Activated CD8-positive, alpha-beta memory T cell treated with anti-CD3 and anti-CD28 coated beads, Interleukin-2, amount 50 U/mL, for 4 hours (primary cell): ENCODE results near the gene AGK.

Experiments used
- DNase-seq: peaks from one replicate; pipeline ENCODE4 v3.0.0-alpha.2; 2020

AGK gene

DNA sequence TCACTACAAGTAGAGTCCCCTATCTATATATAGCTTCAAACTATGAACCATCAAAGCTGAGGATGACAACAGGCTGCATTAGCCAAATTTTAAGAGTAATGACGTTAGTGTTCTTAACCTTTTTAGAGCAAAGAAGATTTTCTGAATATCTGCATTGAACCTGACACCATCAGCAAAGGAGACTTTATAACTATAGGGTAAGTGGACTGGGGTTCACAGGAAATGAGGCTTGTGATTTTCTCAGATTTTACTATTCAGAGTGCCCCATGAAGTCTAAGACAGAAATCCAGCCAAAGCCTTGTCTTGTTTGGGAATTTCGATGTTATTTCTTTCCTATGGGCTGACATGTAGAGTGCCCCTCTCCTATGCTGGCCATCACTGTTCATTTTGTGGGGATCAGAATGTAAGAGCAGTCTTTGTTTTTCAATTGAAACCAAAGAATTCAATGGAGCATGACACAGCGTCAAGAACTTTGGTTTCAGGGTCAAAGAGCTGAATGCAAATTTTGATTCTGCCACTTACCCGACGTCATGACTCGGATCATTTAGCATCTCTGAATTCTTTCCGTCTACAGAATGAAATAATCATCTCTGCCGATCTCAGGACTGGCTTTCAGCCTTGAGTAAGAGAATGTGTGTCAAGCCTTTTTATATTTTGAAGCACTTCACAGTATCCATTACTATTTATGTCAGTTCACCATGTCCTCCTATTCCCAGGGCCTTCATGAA lies 98.1 kb downstream of the AGK start:
- no peak for DNase-seq

DNA sequence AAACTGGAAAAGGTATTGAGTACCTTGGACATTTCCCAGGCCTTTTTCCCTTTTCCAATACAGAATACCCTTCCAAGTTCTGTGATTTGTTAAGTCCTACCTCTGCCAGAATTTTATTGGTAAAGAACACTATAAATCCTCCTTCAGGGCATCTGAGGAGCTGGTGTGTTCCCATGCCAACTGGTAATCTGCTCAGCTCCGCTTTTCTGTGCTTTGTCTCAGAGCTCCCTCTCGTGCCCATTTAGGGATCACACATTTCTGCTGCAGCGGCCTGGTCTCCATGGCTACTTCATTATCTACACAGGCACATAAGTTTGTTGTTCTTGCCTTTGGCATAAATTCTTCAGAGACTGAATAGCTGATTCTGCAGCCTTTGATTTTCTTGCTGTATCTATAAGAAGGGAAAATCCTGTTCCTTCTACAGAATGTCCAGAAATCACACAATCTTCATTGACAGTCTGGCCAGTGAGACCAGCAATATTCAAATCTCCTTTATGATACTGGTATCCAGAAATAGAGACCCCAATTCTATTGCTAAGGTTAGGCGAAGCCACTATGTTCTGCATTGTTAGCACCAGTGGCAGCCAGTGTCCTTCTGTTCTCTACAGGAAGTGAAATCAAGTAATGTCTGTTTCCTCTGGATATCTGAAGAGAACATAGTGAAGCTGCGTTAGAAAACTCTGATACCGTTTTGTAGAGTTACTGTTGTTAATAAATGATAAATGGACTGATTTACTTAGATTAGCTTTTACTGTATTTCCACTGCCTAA lies 98.8 kb downstream of the AGK start:
- no peak for DNase-seq

DNA sequence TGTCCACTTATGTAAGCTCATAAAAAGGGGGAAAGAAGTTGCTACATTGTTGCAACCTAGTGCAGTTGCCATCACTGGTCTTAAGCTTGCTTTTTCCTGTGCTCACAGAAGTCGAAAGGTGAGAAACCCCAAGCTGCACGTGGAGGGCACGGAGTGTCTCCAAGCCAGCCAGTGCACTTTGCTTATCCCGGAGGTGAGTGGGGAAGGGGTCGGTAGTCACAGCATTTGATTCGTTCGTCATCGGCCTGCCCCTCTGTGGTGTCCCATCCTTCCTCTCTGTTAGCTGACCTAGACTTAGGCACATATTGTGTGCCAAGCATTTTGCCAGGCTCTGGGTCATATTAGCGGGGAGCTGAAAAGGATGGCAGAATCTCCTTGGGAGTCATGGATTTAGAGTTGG lies 100.2 kb downstream of the AGK start:
- DNase-seq, result no peak

DNA sequence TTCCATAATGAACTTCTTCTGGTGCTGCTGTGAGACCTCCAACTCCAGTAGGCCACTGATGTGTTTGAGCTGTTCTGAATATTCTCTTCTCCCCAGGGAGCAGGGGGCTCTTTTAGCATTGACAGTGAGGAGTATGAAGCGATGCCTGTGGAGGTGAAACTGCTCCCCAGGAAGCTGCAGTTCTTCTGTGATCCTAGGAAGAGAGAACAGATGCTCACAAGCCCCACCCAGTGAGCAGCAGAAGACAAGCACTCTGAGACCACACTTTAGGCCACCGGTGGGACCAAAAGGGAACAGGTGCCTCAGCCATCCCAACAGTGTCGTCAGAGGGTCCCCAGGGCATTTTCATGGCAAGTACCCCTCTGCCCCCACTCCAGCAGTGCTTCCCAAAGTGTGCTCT lies 101.5 kb downstream of the AGK start:
- no peak for DNase-seq

DNA sequence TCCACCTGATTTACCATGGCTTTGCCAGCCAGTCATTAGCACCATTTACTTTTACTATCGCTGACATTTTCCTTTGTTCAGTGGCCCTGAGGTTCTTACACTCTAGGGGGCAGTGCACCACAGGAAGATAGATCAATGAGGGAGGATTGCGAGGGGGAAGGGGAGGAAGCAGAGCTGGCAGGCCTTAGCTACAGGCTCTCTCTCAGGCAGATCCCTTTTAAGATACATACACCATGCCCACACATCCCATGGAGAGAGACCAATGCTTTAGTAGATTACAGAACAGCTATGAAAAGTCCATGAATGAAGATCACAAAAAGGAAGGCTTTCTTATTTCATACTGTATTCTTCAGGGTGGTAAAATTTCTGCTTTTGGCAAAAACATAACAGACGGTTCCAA lies 103.3 kb downstream of the AGK start:
- DNase-seq, result peak; percentile 56

DNA sequence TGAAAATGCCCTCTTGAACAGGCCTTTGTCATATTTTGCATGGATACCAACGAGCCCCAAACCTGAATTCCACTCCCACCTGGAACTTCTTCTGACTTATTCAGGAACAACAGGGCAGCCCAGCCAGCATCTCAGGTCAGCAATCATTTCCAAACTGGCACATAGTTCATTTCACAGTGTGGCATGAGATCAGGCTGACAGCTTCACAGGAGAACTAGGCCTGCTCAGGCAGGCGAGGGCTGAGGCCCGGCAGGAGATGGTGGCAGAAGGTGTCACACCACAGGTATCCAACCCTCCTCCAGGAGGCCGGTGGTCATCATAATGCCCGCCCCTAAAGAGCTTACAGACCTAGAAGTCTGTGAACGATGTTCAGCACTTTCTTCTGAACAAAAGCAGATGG lies 108.3 kb downstream of the AGK start:
- DNase-seq, result no peak

DNA sequence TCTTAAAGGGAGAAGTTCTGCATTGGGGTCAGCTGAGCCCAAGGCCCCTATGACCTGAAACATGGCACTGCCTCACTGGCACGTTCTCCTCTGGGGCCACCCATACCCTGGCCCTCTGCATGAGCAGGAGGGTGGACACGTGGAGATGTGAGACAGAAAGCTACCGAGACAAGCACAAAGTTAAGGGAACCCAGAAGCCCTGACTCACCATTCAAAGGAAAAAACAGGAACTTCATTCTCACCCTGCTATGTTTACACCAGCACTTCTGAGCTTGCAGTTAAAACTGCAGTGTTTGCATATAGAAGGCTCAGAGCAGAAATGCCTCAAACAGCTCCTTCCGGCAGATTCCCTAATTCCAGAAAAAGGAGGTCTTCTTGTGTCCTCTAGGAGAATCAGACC lies 109.0 kb downstream of the AGK start:
- DNase-seq, result no peak

DNA sequence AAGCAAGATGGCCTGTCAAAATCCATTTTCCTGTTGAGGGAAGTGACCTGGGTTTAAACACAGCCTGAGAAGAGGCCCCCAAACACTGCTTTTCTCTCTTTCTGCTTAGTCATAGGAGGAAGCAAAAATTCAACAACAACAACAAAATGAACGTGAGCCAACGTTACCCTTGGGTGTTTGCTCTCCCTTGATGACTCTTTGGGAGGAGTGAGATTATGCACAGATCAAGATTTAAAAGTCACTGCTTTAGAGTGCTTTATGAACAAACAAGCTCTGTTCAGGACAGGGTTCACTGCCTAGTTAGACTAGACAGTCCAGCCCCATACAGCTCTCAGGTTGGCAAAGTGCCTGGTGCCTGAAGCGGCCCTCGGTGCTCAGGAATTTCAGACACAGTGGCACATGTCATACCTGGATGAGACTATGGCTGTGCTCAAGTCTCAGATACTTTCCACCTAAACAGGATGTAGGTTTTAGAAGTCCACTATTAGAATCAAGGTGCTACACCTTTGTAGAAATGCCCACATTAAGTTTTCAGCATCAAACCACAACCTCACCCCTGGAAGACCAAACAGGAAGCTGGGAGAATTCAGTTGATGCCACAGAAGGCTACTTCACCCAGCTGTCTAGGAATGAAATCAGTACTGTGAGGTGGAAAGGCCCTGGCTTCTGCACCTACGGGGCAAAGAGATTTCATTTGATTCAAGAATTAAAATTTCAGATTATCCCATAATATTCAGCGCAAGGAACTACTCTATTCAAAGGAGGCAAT lies 112.1 kb downstream of the AGK start:
- no peak for DNase-seq

DNA sequence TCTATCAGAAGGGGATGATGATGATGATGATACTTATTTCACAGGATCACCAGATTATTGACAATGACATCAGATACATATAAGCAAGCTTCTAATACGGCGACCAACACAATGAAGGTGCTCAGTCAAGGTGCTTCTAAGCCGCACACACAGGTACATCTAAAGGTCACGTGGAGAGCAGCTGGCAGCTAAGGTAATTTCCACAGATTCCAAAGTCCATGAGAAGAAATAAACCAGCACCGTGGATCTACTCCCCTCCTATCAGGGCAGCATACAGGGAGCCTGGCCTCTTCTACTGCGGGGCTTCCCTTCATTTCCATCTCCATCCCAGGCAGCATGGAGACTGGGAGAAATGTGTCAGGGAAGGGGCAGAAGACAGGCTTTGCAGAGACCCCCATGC lies 113.2 kb downstream of the AGK start:
- DNase-seq, result no peak

DNA sequence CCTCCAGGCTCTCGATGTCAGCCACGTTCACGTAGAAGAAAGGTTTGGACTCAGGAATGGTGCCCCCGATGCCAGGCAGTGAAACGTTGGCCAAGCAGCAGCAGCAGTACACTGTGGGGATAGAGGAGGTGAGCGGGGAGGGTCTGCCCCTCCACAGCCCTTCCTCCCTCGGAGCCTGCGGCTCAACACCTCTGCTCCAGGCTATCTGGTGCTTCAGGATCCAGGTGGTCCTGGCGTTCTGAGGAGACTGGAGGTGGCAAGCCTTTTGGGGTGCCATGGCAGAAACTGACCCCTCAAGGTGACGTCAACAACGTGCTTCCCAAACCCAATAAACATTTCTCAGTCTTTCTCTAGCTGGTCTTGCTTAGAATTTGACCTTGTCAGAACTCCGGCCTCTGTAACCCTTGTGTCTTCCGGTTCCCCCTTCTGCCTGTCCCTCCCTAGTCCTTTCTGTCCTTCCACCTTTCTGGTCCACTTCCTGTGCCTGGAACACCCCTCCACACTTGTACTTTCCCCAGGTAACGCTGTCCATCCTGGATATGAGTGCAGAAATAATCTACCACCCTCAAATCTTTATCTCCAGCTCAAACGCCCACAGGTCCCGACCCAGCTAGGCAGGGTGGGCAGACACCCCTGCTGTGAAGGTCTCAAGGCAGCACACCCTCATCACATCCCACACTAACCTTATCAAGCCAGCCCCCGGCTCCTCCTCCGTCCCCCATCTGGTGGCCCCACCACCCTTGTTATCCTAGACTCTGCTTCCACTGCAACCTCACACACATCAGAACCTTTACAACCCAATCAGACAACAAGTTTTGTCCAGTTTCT lies 114.2 kb downstream of the AGK start:
- DNase-seq, result no peak

DNA sequence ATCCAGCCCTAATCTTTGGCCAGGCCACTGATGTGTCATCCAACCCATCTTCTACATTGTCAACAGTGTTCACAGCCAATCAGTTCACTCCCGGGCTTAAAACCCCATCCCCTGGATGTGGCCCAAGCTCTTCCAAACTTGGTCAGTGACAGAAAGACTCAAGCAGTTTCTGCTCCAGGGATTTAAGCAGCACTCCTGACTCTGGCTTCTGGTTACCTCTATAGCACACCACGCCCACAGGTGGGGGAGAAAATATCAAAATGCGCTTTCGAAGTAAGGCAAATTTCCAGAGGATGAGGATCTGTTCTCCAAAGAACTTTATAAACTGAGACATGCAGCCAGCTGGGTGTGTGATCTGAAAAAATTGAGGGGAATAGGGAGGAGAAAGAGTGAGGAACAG lies 114.9 kb downstream of the AGK start:
- no peak for DNase-seq

DNA sequence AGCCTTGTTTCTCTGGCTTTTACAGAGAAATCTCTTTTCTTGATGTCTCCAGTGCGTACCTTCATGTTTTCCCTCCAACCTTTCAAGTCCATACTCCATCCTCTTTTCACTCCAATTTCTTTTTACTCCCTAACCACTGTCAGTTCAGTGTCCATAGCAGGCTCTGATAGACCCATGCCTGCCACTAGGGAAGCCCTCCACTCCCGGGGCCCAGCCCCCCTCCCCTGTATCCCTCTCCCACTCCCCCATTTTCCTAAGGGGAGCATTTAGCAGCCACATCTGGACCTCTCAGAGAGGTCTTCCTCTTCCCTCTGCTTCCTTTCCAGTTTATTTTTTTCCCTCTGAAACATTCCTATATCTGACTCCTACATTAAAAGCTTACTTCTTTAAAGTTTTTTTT lies 117.6 kb downstream of the AGK start:
- DNase-seq, result no peak

DNA sequence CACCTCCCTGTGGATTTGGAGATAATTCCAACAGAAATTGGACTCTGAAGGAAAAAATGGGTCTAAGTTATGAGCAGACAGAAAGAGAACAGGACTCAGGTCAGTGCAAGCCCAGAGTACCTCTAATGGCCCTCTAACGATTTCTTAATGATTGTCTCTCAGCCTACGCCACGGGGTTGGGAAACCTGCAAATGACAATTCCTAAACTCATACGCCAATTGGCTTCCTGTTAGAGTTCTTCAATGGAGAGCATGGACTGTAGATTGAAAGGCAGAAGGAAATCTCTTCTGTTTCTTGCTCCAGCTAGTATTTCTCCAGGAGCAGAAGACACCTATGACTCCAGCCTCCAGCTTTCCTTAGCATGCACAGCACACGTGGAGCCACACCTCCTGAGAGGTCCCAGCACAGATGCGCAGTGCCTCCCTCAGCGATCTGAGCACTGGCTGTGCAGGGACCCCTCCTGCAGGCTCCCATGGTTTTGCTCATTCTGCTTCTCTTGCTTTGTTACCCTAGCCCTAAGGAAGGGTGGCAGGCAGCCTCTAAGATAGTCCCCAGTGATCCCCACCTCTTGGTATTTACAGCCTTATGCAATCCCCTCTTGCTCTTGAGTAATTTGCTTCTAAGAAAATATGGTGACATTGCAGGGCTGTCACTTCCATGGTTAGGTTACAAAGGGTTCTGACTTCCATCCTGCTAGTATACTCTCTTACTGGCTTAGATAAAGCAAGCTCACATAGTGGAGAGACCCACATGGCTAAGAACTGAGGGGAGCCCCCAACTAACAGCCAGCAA lies 120.7 kb downstream of the AGK start:
- DNase-seq, result no peak

DNA sequence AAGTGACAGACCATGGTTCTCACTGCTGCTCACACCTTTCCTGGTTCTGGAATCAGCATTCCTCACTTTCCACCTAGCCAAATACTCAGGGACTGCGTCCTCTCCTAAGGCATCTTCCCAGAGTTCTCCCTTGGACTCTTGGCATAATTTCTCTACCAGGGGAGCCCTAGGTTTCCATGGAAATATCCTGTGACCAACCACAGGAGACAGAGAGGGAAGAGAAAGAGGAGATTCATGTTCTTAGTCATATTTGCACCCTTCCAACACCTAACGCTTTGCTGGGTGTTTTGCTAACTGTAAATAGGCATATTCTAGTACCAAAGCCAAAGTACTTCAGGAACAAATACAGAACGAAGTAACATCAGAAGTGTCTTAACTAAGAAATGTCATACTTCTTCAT lies 122.1 kb downstream of the AGK start:
- DNase-seq, result no peak

DNA sequence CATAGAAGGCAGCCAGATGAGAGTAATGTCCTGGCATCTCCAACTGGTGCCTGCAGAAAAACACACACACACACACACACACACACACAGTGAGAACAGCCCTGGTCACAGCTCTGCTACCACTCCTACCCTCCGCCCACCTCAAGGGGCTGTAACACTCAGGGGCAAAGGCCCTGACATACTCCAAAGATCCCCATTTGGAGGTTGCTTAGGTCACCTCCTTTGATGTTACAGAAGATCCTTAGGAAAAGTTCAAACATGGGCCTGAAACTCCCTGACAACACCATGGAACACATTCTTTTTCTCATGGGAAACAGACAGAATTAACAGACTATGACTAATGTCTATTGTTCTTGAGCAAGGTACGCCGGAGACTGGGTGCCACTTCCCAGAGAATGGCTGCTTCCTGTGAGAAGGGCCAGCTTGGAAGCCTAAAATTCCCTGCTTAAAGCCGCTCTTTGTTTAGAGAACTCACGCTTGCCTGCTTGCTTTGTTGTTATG lies 123.0 kb downstream of the AGK start:
- DNase-seq, result no peak

DNA sequence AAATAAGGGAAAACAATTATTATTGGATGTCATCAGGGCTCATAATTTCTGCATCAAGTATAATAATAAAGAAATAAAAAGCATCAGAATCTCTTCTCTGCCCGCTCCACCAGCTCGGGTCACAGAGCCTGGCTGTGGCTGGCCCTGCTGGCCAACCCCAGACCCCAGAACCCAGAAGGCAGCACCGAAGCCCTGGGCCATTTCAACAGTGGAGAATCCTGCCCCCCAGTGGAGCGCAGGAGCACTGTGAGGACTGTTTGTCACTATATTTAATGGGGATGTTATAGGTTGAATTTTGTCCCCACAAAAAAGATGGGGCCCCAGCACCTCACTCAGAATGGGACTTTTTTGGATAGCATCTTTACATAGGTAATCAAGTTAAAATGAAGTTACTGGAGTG lies 123.5 kb downstream of the AGK start:
- no peak for DNase-seq

DNA sequence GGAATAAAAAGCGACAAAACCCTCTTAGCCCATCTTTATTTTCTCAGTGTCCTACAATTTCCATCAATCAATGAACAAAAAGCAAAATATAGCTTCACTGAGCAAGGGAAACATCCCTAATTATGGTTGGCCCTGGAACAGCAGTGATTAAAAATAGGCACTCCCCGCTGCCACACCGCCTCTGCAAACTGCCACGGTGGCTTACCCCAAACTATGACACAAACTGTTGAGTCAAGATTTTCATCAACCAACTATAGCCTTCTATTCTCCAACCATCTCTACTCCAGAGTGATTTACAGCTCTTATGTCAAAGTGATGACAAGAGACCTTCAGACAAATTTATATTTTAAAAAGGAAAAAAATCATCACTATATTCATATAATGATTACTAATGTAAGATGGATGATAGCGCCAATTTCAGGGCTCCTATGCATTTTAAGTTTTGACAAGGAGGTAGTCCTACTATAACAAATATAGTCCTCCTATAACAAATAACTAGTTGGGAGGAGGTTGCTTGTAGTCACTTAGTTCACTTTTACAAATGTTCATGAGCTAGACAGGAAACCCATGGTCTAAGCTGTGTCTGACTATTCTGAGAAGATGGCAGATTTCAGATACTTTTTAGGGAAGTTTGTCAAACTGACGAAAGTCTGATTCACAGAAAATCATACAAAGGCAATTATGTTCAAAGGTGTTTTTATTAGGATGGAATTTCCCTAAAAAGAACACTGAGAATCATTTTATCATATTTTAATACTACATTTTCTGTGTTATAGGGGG lies 124.4 kb downstream of the AGK start:
- DNase-seq, result no peak

DNA sequence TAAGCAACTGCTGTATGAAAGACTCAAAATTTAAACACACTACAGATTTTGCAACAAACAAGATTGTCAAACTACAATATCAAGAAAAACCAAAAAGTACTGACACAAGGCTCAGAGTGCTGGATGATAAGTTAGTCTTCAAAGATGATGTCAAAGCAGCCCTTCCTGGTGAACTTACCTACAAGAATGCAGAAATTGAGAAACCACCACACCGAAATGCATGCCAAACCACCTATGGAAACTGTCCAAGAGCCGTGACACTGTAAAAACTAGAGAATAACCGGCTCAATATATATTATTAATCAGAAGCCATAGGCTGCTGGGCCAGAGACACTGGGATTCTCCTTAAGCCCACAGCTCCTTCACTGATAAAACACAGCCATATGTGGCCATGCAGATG lies 125.4 kb downstream of the AGK start:
- no peak for DNase-seq

DNA sequence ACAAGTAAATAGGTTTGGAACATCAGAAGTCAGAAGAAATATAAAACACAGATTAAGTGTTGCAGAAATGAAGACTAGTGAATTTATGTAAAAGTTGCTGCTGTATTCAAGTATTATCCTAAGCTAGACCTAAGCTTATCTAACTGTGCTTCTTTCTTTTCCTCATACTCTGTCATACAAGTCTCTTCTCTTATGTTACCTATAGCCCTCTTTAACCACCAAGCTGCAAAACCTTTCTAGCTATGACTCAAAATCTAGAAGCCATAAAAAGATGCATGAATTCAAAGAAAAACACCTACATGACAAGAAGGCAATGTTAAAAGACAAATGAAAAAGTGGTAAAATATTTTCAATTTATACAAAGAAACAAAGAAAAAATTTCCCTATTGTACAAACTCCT lies 127.8 kb downstream of the AGK start:
- DNase-seq, result no peak

DNA sequence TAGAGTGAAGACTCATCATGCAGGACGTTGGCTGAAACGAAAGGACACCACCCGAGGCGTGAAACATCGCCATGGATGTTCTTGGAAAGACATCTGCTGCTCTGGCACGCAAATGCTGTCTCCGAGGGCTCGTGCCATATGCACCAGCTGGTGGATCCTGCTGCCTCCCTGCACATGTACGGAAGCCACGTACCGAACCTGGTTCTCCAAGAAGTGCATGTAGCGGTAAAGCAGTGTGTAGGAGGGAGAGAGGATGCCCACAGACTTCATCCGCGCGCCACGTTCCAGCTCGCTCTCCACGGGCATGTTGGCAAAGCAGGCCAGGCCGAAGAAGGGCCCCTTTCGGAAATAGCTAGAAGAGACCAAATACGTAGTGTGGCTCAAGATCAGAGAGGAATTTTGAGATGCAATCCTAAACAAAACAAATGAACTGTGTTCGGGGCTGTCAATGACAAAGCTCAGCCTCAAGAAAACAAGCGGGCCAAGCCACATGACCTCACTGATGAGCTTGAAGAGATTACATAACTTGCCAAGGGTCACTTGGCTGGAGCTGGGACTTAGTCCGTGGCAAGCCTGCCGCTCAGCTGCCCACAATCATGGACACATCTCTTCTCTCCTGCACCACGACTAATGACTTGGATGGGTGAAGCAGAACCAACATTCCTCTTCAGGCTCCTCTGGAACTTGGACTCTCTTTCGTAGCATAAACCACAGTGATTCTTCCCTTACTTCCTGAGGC lies 134.2 kb downstream of the AGK start:
- no peak for DNase-seq
